ENCODE results near the gene TTC21A. TPM values are rescaled to one million over a fixed set of nuclear protein-coding genes. Genes with fewer than 3 reads are reported as not detected.

Gene TTC21A
- total and polyA plus RNA-seq, 4 experiments from 2014 or later: 1.1 to 3.9 (median 3.0) TPM; not detected in 1

DNA sequence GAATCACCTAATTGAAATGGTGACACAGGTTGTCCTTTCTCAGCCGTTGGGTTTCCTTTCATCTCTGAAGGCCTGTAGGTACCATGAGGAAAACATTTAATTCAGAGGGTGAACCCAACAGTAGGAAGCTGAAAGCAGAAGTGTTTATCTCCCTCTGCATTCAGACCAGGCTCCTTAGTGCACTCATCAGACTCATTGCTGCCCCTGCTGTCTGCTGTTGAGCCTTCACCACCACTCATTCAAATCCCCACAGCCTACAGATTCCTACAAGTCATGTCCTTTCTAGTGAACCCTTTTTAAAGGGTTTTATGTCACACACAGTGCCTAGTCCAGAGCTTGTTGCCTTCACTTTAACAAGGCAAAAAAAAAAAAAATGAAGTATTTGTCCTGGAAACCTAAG is 42.3 kb upstream of the TTC21A start:
- peak overlapping the region in 1 of 7 donors; percentile 15 for H3K27ac Mint-ChIP-seq
- no peaks in the 10 kb centered on the region for H3K27me3 ChIP-seq (ENCODE audit: insufficient read depth, low read length)
- ChIA-PET CTCF (ENCODE audit: partially characterized antibody) (interaction anchor here (0.7 to 1.1 kb wide), 3 partner anchors 13 to 1114 kb away, joined by 3 read pairs; partner anchors contain the start of genes SCN11A and WDR48), POLR2A (ENCODE audit: partially characterized antibody) (interaction anchor here (1.1 kb wide), 1 partner anchor 15 kb away, joined by 4 read pairs; no protein-coding TSS in a partner anchor)
- H3K4me3 ChIP-seq (ENCODE audit: low read length in 2 of 2): no peak overlapping the region
- DNase-seq: peak in 1 of 5 donors; percentile 11
- H3K4me3 Mint-ChIP-seq: no peak overlapping the region
- H3K36me3 Mint-ChIP-seq: peaks cover 42 to 63% of the 10 kb centered on the region in 2 donors
- H3K9me3 ChIP-seq (ENCODE audit: control insufficient read depth in 1 of 2, low read length in 2 of 2): no peaks in the 10 kb centered on the region
- intact Hi-C loops (cut with micrococcal nuclease): no loop called here
- no peaks in the 10 kb centered on the region for H3K4me1 ChIP-seq (ENCODE audit: insufficient read depth, low read length)
- no peaks in the 10 kb centered on the region for H3K27me3 Mint-ChIP-seq
- peaks cover 34% of the 10 kb centered on the region for H3K36me3 ChIP-seq (ENCODE audit: insufficient read depth, low read length)
- H3K4me1 Mint-ChIP-seq: peaks cover 20 to 35% (median 25%) of the 10 kb centered on the region in 4 donors
- peaks cover 0 to 4% (median 0%) of the 10 kb centered on the region in 8 donors for H3K9me3 Mint-ChIP-seq
- H3K27ac ChIP-seq (ENCODE audit: low read depth, low read length): no peak overlapping the region

DNA sequence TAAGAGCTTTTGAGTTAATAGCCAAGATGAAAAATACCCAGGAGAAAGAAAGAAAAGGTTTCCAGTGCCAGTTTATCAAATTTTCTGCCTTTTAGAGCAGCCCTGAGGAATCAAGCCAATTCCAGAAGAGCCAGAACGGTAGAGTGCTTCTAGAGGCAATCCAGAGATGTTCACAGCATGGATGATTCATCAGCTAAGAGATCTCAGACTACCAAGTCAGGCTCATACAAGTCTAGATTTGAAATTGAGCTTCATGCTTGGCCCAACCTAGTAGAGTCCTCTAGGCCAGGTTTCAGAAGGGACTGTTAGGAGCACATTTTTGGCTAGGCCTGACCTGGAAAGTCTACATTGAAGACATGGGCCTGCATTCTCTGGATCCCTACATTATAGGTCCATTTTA is 40.2 kb upstream of the TTC21A start:
- H3K36me3 ChIP-seq (ENCODE audit: insufficient read depth, low read length): peaks cover 50% of the 10 kb centered on the region
- H3K4me1 Mint-ChIP-seq: peaks cover 10 to 20% (median 15%) of the 10 kb centered on the region in 4 donors

DNA sequence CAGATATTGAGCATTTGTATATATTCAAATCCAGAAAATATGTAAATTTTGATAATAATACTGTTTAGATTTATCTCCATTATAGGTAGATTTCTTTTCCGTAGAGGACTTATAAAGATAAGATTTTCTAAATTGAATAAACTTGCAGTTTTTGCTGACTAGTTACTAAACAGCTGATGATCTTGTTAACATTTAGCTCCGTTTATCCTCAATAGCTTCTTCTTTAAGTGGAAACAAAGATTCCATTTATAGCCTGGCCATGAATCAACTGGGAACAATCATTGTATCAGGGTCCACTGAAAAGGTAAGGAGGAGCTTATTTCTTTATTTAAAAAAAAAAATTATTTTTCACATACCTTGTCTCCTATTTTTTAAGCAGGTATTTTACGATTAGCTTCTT is 38.9 kb upstream of the TTC21A start:
- Mint-ChIP-seq H3K9me3 (no peaks in the 10 kb centered on the region), H3K27me3 (no peaks in the 10 kb centered on the region), H3K4me1 (peaks cover 7 to 12% (median 8%) of the 10 kb centered on the region in 4 donors), H3K27ac (no peak overlapping the region), H3K36me3 (peaks cover 65 to 77% of the 10 kb centered on the region in 2 donors), H3K4me3 (no peak overlapping the region)
- no peaks in the 10 kb centered on the region for H3K4me1 ChIP-seq (ENCODE audit: insufficient read depth, low read length)
- ChIA-PET CTCF (ENCODE audit: partially characterized antibody) (interaction anchor here (0.9 to 1.8 kb wide), 3 partner anchors 18 to 309 kb away, joined by 3 to 7 read pairs (median 3); no protein-coding TSS in a partner anchor), POLR2A (ENCODE audit: partially characterized antibody) (no interaction called here)
- DNase-seq: no peak
- H3K4me3 ChIP-seq (ENCODE audit: low read length in 2 of 2): no peak overlapping the region
- peaks cover 63% of the 10 kb centered on the region for H3K36me3 ChIP-seq (ENCODE audit: insufficient read depth, low read length)
- intact Hi-C loops (cut with micrococcal nuclease): no loop called here
- no peaks in the 10 kb centered on the region for H3K27me3 ChIP-seq (ENCODE audit: insufficient read depth, low read length)
- H3K9me3 ChIP-seq (ENCODE audit: control insufficient read depth in 1 of 2, low read length in 2 of 2): no peaks in the 10 kb centered on the region
- H3K27ac ChIP-seq (ENCODE audit: low read depth, low read length): no peak overlapping the region

More for the DNA sequence above, 40.2 kb upstream of the TTC21A start:
- Mint-ChIP-seq H3K36me3 (peaks cover 52 to 73% of the 10 kb centered on the region in 2 donors), H3K27ac (no peak overlapping the region), H3K4me3 (no peak overlapping the region), H3K27me3 (no peaks in the 10 kb centered on the region), H3K9me3 (no peaks in the 10 kb centered on the region)
- intact Hi-C loops (cut with micrococcal nuclease): no loop called here
- H3K4me3 ChIP-seq (ENCODE audit: low read length in 2 of 2): no peak overlapping the region
- CTCF ChIA-PET (ENCODE audit: partially characterized antibody): interaction anchor here (1.8 kb wide), 1 partner anchor 20 kb away, joined by 7 read pairs; no protein-coding TSS in a partner anchor
- H3K27me3 ChIP-seq (ENCODE audit: insufficient read depth, low read length): no peaks in the 10 kb centered on the region
- H3K4me1 ChIP-seq (ENCODE audit: insufficient read depth, low read length): no peaks in the 10 kb centered on the region
- DNase-seq: no peak
- no peak overlapping the region for H3K27ac ChIP-seq (ENCODE audit: low read depth, low read length)
- H3K9me3 ChIP-seq (ENCODE audit: control insufficient read depth in 1 of 2, low read length in 2 of 2): no peaks in the 10 kb centered on the region
- POLR2A ChIA-PET (ENCODE audit: partially characterized antibody): interaction anchor here (1.4 kb wide), 1 partner anchor 15 kb away, joined by 5 read pairs; the partner anchor contains the start of genes SCN11A and WDR48

DNA sequence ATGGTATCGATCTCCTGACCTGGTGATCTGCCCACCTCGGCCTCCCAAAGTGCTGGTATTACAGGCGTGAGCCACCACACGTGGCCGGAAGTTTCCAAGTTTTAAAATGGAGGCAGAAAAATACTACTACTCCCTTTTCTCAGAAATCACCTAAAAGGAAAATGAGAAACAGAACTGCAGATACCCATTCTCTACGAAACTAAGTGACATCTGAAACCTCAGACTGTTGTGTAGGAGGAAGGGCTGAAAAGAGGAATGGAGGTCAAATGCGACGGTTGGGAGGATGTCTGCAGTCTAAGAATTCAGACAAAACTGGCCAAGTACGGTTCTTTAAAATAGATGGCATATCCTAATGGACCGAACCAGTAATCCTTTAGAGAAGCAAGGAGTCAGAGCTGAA is 31.6 kb upstream of the TTC21A start:
- CTCF ChIA-PET (ENCODE audit: partially characterized antibody): no interaction called here
- Histone ChIP-seq H3K27me3 (ENCODE audit: insufficient read depth, low read length) (no peaks in the 10 kb centered on the region), H3K4me3 (ENCODE audit: low read length in 2 of 2) (no peak overlapping the region), H3K4me1 (ENCODE audit: insufficient read depth, low read length) (no peaks in the 10 kb centered on the region), H3K9me3 (ENCODE audit: control insufficient read depth in 1 of 2, low read length in 2 of 2) (no peaks in the 10 kb centered on the region), H3K27ac (ENCODE audit: low read depth, low read length) (no peak overlapping the region), H3K36me3 (ENCODE audit: insufficient read depth, low read length) (peaks cover 66% of the 10 kb centered on the region)
- Mint-ChIP-seq H3K4me3 (no peak overlapping the region), H3K27ac (peak overlapping the region in 2 of 7 donors; percentile 57 to 59), H3K9me3 (no peaks in the 10 kb centered on the region), H3K4me1 (peaks cover 0 to 11% (median 5%) of the 10 kb centered on the region in 4 donors), H3K27me3 (no peaks in the 10 kb centered on the region), H3K36me3 (peaks cover 67 to 82% of the 10 kb centered on the region in 2 donors)
- POLR2A ChIA-PET (ENCODE audit: partially characterized antibody): no interaction called here
- DNase-seq: no peak
- intact Hi-C loops (cut with micrococcal nuclease): no loop called here

DNA sequence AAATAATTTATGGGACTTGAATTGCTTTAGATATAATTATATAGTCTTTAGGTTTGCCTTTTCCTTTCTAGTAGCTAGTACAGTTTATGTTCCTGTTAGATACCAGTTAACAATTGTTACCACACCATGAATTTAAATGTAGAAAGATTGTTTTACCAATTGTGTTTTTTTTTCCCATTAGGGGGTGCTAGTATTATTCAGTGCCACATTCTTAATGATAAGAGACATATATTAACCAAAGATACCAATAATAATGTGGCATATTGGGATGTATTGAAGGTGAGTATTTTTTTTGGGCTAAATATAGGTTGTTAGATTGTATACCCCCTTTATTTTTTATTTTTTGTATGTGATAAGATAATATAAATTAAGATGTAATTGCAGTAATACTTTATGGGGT is 27.9 kb upstream of the TTC21A start:
- ChIA-PET POLR2A (ENCODE audit: partially characterized antibody) (no interaction called here), CTCF (ENCODE audit: partially characterized antibody) (interaction anchor here (0.7 to 2.6 kb wide), 4 partner anchors 34 to 299 kb away, joined by 3 to 10 read pairs (median 6); no protein-coding TSS in a partner anchor)
- no peak overlapping the region for H3K27ac ChIP-seq (ENCODE audit: low read depth, low read length)
- intact Hi-C loops (cut with micrococcal nuclease): no loop called here
- no peak overlapping the region for H3K4me3 ChIP-seq (ENCODE audit: low read length in 2 of 2)
- DNase-seq: no peak
- H3K36me3 Mint-ChIP-seq: peaks cover 68 to 74% of the 10 kb centered on the region in 2 donors
- H3K4me1 ChIP-seq (ENCODE audit: insufficient read depth, low read length): no peaks in the 10 kb centered on the region
- H3K27ac Mint-ChIP-seq: peak overlapping the region in 1 of 7 donors; percentile 19
- no peaks in the 10 kb centered on the region for H3K9me3 Mint-ChIP-seq
- no peaks in the 10 kb centered on the region for H3K27me3 Mint-ChIP-seq
- no peaks in the 10 kb centered on the region for H3K27me3 ChIP-seq (ENCODE audit: insufficient read depth, low read length)
- H3K36me3 ChIP-seq (ENCODE audit: insufficient read depth, low read length): peaks cover 31% of the 10 kb centered on the region
- no peaks in the 10 kb centered on the region for H3K9me3 ChIP-seq (ENCODE audit: control insufficient read depth in 1 of 2, low read length in 2 of 2)
- no peak overlapping the region for H3K4me3 Mint-ChIP-seq
- peaks cover 0 to 13% (median 6%) of the 10 kb centered on the region in 4 donors for H3K4me1 Mint-ChIP-seq

DNA sequence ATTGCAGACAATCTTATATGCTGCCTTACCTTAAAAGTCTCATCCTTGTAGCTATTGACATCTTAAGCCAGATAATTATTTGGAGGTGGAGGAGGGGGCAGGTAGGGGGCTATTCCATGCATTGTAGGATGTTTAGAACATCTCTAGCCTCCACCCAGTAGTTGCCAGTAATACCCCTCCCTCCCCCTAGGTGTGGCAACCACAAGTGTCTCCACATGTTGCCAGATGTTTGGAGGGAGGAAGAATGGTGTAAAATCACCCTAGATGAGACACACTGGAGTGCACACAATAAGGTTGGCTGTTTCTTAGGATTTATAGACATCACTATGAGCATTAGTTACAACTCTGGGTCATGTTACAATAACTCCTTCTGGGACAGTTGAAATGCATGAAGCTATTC is 27.5 kb upstream of the TTC21A start:
- Histone ChIP-seq H3K27me3 (ENCODE audit: insufficient read depth, low read length) (no peaks in the 10 kb centered on the region), H3K27ac (ENCODE audit: low read depth, low read length) (no peak overlapping the region), H3K4me3 (ENCODE audit: low read length in 2 of 2) (no peak overlapping the region), H3K4me1 (ENCODE audit: insufficient read depth, low read length) (no peaks in the 10 kb centered on the region), H3K9me3 (ENCODE audit: control insufficient read depth in 1 of 2, low read length in 2 of 2) (no peaks in the 10 kb centered on the region), H3K36me3 (ENCODE audit: insufficient read depth, low read length) (peaks cover 26% of the 10 kb centered on the region)
- H3K27me3 Mint-ChIP-seq: no peaks in the 10 kb centered on the region
- peaks cover 0 to 11% (median 6%) of the 10 kb centered on the region in 4 donors for H3K4me1 Mint-ChIP-seq
- ChIA-PET POLR2A (ENCODE audit: partially characterized antibody) (no interaction called here), CTCF (ENCODE audit: partially characterized antibody) (interaction anchor here (0.7 to 2.6 kb wide), 4 partner anchors 35 to 298 kb away, joined by 3 to 10 read pairs (median 6); no protein-coding TSS in a partner anchor)
- no peak overlapping the region for H3K4me3 Mint-ChIP-seq
- intact Hi-C loops (cut with micrococcal nuclease): no loop called here
- peaks cover 65 to 72% of the 10 kb centered on the region in 2 donors for H3K36me3 Mint-ChIP-seq
- no peak for DNase-seq
- peak overlapping the region in 4 of 7 donors; percentile 26 to 59 (median 52) for H3K27ac Mint-ChIP-seq
- H3K9me3 Mint-ChIP-seq: no peaks in the 10 kb centered on the region

DNA sequence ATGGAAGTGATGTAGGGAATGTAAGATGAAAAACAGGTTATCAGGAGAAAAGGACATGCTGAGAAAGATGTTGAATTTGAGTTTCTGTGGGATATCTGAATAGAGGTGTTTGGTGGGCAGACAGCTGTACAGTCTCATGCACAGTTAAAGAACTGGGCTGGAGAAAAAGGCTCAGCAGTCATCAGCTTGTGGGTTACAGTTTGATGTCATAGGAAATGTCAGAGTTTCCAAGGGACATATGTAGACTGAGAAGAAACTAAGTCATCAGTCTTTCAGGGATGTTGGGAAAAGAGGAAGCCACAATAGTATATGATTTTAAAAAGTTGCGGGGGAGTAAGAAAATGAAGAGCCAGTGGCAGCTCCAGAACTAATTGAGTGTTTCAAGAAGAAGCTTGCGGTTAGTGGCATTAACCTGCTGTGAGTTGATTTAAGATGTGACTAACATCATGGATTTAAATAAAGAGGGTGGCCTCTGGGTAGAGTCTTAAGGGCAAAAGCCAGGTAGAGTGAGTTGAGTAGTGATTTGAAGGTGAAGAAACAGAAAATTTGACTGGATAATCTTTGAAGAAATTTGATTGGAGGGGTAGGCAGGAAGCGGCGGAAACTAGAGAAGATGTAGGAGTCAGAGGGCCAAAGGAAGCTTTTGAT is 24.7 kb upstream of the TTC21A start:
- Histone ChIP-seq H3K27ac (ENCODE audit: low read depth, low read length) (no peak overlapping the region), H3K4me1 (ENCODE audit: insufficient read depth, low read length) (no peaks in the 10 kb centered on the region), H3K27me3 (ENCODE audit: insufficient read depth, low read length) (no peaks in the 10 kb centered on the region), H3K36me3 (ENCODE audit: insufficient read depth, low read length) (peaks cover 26% of the 10 kb centered on the region), H3K9me3 (ENCODE audit: control insufficient read depth in 1 of 2, low read length in 2 of 2) (no peaks in the 10 kb centered on the region), H3K4me3 (ENCODE audit: low read length in 2 of 2) (no peak overlapping the region)
- Mint-ChIP-seq H3K4me1 (peaks cover 0 to 9% (median 6%) of the 10 kb centered on the region in 4 donors), H3K36me3 (peaks cover 50 to 72% of the 10 kb centered on the region in 2 donors), H3K27me3 (no peaks in the 10 kb centered on the region), H3K27ac (peak overlapping the region in 5 of 7 donors; percentile 23 to 79 (median 57)), H3K4me3 (no peak overlapping the region), H3K9me3 (no peaks in the 10 kb centered on the region)
- ChIA-PET CTCF (ENCODE audit: partially characterized antibody) (interaction anchor here (1.9 kb wide), 1 partner anchor 207 kb away, joined by 5 read pairs; no protein-coding TSS in a partner anchor), POLR2A (ENCODE audit: partially characterized antibody) (no interaction called here)
- no peak for DNase-seq
- intact Hi-C loops (cut with micrococcal nuclease): no loop called here
